ENCODE measurements around the gene CDC42EP5.

CDC42EP5 gene

DNA sequence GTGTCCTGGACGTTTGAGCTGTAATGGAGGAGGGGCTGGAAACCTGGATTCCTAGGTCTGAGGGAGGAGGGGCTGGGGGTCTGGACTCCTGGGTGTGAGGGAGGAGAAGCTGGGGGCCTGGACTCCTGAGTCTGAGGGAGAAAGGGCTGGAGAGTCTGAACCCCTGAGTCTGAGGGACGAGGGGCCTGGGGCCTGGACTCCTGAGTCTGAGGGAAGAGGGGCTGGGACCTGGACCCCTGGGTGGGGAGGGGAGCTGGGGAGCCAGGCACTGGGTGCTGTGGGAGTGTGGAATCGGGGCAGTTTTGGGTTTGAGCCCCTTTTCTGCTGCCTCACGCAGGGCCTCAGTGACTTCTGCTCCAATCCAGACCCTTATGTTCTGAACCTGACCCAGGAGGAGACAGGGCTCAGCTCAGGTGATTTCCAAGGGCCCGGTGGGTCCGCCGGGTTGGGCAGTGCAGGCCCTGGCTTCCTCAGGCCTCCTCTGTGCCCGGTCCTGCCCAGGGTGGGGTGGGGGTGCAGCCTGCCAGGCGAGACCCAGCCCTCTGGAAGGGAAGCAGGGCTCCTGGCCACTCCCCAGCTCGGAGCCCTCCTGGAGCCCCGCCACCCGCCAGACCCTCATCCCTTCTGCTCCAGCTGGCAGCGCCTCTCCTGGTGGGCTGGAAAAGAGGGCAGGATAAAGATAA, 43.4 kb downstream of the CDC42EP5 start:
- H2AFZ ChIP-seq (ENCODE audit: low read depth), result no peak overlapping the region
- TF ChIP-seq, protein P1, sequence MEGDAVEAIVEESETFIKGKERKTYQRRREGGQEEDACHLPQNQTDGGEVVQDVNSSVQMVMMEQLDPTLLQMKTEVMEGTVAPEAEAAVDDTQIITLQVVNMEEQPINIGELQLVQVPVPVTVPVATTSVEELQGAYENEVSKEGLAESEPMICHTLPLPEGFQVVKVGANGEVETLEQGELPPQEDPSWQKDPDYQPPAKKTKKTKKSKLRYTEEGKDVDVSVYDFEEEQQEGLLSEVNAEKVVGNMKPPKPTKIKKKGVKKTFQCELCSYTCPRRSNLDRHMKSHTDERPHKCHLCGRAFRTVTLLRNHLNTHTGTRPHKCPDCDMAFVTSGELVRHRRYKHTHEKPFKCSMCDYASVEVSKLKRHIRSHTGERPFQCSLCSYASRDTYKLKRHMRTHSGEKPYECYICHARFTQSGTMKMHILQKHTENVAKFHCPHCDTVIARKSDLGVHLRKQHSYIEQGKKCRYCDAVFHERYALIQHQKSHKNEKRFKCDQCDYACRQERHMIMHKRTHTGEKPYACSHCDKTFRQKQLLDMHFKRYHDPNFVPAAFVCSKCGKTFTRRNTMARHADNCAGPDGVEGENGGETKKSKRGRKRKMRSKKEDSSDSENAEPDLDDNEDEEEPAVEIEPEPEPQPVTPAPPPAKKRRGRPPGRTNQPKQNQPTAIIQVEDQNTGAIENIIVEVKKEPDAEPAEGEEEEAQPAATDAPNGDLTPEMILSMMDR (conservative IDR thresholded peaks at IDR 0.05; ENCODE audit: low read depth, low read length), result no peak
- no peaks in the 10 kb centered on the region for H3K4me1 ChIP-seq (ENCODE audit: low read depth, poor library complexity, severe bottlenecking)
- no peaks in the 10 kb centered on the region for H3K36me3 ChIP-seq (ENCODE audit: insufficient read depth)
- H3K27me3 ChIP-seq (ENCODE audit: insufficient read depth, low read depth), result peaks cover 34% of the 10 kb centered on the region
- no peak overlapping the region for H3K27ac ChIP-seq
- H3K4me2 ChIP-seq, result no peak overlapping the region
- H3K79me2 ChIP-seq (ENCODE audit: insufficient read depth, low read depth), result no peaks in the 10 kb centered on the region
- no peak overlapping the region for H3K4me3 ChIP-seq (IDR thresholded peaks at IDR 0.05; ENCODE audit: insufficient read depth, low read depth, low read length)
- H3K9ac ChIP-seq, result no peak overlapping the region
- no peaks in the 10 kb centered on the region for H4K20me1 ChIP-seq (ENCODE audit: insufficient read depth)

DNA sequence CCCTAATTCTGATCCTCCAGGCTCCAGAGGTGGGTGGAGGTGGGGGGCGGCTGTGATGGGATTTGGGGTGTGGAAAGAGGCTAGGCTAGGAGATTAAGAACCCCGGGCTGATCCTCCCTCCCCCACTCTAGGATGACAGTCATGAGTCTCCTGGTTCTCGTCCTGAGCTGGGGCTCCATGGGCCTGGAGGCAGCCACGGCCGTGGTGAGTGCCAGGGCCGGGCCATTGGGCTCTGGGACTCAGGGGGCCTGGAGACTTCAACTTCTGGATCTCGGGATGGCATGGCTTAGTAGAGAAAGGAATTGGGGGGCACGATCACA, 44.0 kb downstream of the CDC42EP5 start:
- TF ChIP-seq, protein P1 (conservative IDR thresholded peaks at IDR 0.05; ENCODE audit: low read depth, low read length), result no peak
- H3K27me3 ChIP-seq (ENCODE audit: insufficient read depth, low read depth), result peaks cover 40% of the 10 kb centered on the region
- no peak overlapping the region for H2AFZ ChIP-seq (ENCODE audit: low read depth)
- H3K27ac ChIP-seq, result no peak overlapping the region
- H3K9ac ChIP-seq, result no peak overlapping the region
- no peaks in the 10 kb centered on the region for H3K36me3 ChIP-seq (ENCODE audit: insufficient read depth)
- H3K4me2 ChIP-seq, result no peak overlapping the region
- no peaks in the 10 kb centered on the region for H4K20me1 ChIP-seq (ENCODE audit: insufficient read depth)
- H3K79me2 ChIP-seq (ENCODE audit: insufficient read depth, low read depth), result no peaks in the 10 kb centered on the region
- H3K4me3 ChIP-seq (IDR thresholded peaks at IDR 0.05; ENCODE audit: insufficient read depth, low read depth, low read length), result no peak overlapping the region
- H3K4me1 ChIP-seq (ENCODE audit: low read depth, poor library complexity, severe bottlenecking), result no peaks in the 10 kb centered on the region

DNA sequence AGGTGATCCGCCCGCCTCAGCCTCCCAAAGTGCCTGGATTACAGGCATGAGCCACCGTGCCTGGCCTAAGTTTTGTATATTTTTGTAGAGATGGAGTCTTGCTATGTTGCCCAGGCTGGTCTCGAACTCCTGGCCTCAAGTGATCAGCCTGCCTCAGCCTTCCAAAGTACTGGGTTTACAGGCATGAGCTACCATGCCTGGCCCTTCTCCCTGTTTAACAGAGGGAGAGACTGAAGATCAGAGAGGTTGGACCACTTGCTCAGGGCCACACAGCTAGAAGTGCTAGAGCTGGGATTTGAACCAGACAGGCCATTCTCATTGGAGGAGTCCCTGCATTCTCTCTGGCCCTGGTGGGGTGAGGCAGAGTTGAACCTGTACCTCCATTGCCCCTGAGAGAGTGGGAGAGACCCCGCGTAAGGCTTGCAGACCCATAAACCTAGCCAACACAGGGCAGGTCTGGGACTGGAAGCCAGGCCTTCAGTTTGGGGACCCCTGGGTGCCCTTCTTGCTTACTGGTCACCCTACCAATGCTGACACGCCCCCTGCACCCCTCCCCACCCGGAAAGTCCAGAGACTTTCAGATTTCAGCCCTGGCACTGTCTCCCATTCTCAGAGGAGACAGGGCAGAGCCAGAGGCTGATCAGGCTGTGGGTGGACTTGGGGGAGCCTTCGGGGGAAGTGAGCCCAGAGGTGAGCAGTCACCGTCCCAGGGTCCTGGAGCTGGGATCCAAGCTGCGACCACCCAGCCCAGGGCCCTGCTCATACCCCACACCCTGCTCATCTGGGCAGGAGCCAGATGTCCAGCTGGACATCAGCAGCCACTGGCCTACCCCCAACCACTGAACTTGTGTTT, 44.5 kb downstream of the CDC42EP5 start:
- no peak overlapping the region for H3K4me2 ChIP-seq
- H4K20me1 ChIP-seq (ENCODE audit: insufficient read depth), result no peaks in the 10 kb centered on the region
- no peaks in the 10 kb centered on the region for H3K4me1 ChIP-seq (ENCODE audit: low read depth, poor library complexity, severe bottlenecking)
- H3K27ac ChIP-seq, result no peak overlapping the region
- peaks cover 43% of the 10 kb centered on the region for H3K27me3 ChIP-seq (ENCODE audit: insufficient read depth, low read depth)
- H2AFZ ChIP-seq (ENCODE audit: low read depth), result no peak overlapping the region
- H3K9ac ChIP-seq, result no peak overlapping the region
- TF ChIP-seq, protein P1 (conservative IDR thresholded peaks at IDR 0.05; ENCODE audit: low read depth, low read length), result no peak
- no peaks in the 10 kb centered on the region for H3K36me3 ChIP-seq (ENCODE audit: insufficient read depth)
- no peaks in the 10 kb centered on the region for H3K79me2 ChIP-seq (ENCODE audit: insufficient read depth, low read depth)
- no peak overlapping the region for H3K4me3 ChIP-seq (IDR thresholded peaks at IDR 0.05; ENCODE audit: insufficient read depth, low read depth, low read length)

DNA sequence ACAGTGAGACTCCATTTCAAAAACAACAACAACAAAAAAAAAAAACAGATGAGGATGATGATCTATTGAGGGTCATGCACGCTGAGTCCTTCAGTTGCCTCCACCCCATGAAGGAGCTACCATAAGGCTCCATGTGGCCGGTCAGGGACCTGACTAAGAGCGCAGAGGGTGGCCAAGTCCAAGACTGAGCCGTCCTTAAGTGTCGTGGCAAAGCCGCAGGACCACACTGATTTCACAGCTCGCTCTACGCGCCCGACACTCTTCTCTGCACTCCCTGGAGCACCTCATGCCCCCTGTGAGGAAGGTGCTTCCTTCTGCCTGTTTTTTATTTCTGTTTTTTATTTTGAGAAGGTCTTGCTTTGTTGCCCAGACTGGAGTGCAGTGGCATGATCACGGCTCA, 45.5 kb downstream of the CDC42EP5 start:
- H3K79me2 ChIP-seq (ENCODE audit: insufficient read depth, low read depth), result no peaks in the 10 kb centered on the region
- TF ChIP-seq, protein P1 (conservative IDR thresholded peaks at IDR 0.05; ENCODE audit: low read depth, low read length), result no peak
- no peak overlapping the region for H3K27ac ChIP-seq
- H2AFZ ChIP-seq (ENCODE audit: low read depth), result no peak overlapping the region
- no peak overlapping the region for H3K4me2 ChIP-seq
- H3K36me3 ChIP-seq (ENCODE audit: insufficient read depth), result no peaks in the 10 kb centered on the region
- H4K20me1 ChIP-seq (ENCODE audit: insufficient read depth), result no peaks in the 10 kb centered on the region
- peaks cover 46% of the 10 kb centered on the region for H3K27me3 ChIP-seq (ENCODE audit: insufficient read depth, low read depth)
- H3K9ac ChIP-seq, result no peak overlapping the region
- no peak overlapping the region for H3K4me3 ChIP-seq (IDR thresholded peaks at IDR 0.05; ENCODE audit: insufficient read depth, low read depth, low read length)
- no peaks in the 10 kb centered on the region for H3K4me1 ChIP-seq (ENCODE audit: low read depth, poor library complexity, severe bottlenecking)
